MCF 10A (cell line): ENCODE results near the gene UBLCP1. TPM values are rescaled to one million over a fixed set of nuclear protein-coding genes. Genes with fewer than 3 reads are reported as not detected.

Source experiments
- BruUV-seq: library from RNA; stranded (reverse); fragments of 400-500 nt; replicated peaks from 2 replicates; lab custom pipeline; 2021; lab: Mats Ljungman, UMichigan
- CTCF ChIA-PET: fragments of 300-600 bp; sonication (Branson Sonifier 250); formaldehyde crosslinking; extraction: SDS; loops from one replicate; lab custom pipeline; 2021; ENCODE audit warnings: antibody characterized with exemption, inconsistent platforms; lab: Yijun Ruan, JAX
- POLR2A ChIA-PET: fragments of 300-600, 350-650 bp; sonication (Branson Sonifier 250); formaldehyde crosslinking; extraction: SDS; loops from one replicate; lab custom pipeline; 2020; ENCODE audit warnings: antibody characterized with exemption, inconsistent platforms; lab: Yijun Ruan, JAX
- DNase-seq: peaks from one replicate; pipeline ENCODE4 v3.0.0-alpha.2; 2018; ENCODE audit not compliant: unreplicated experiment
- H3K27ac Mint-ChIP-seq: one replicate; pipeline ENCODE4 v1.8.0; 2022; ENCODE audit warnings: mild to moderate bottlenecking, low read depth, mixed read lengths; ENCODE audit not compliant: unreplicated experiment
- H3K27me3 Mint-ChIP-seq: one replicate; pipeline ENCODE4 v1.8.0; 2022; ENCODE audit warnings: mixed read lengths; ENCODE audit not compliant: insufficient read depth, unreplicated experiment
- H3K36me3 Mint-ChIP-seq: one replicate; pipeline ENCODE4 v1.8.0; 2022; ENCODE audit warnings: mild to moderate bottlenecking, moderate library complexity, mixed read lengths; ENCODE audit not compliant: insufficient read depth, unreplicated experiment
- H3K4me1 Mint-ChIP-seq: one replicate; pipeline ENCODE4 v1.8.0; 2022; ENCODE audit warnings: mixed read lengths; ENCODE audit not compliant: insufficient read depth, unreplicated experiment
- H3K4me3 Mint-ChIP-seq: one replicate; pipeline ENCODE4 v1.8.0; 2022; ENCODE audit warnings: mild to moderate bottlenecking, moderate library complexity, mixed read lengths; ENCODE audit not compliant: unreplicated experiment
- H3K9me3 Mint-ChIP-seq: one replicate; pipeline ENCODE4 v1.8.0; 2022; ENCODE audit warnings: mixed read lengths; ENCODE audit not compliant: unreplicated experiment
- CTCF ChIP-seq: fragments of 200-600 bp; IDR thresholded peaks from one replicate; pipeline ENCODE4 v1.8.0; 2022; ENCODE audit warnings: antibody characterized with exemption, mild to moderate bottlenecking; ENCODE audit not compliant: unreplicated experiment
- intact Hi-C: fragments of 100-400 bp; cut with micrococcal nuclease; formaldehyde crosslinking; loops from 2 replicates; pipeline ENCODE4 v1.14.1; 2022
- total RNA-seq: library from RNA; stranded (reverse); gene quantifications from 2 replicates; pipeline ENCODE4 v1.2.3, GENCODE V29; 2022

UBLCP1 gene
- total RNA-seq, 1 experiment from 2014 or later, result 74.4 TPM

GRCh38 chr5:159216454-159216853 is 46.6 kb upstream of the UBLCP1 start:
- CTCF ChIA-PET, result interaction anchor here (0.6 to 4.1 kb wide), 10 partner anchors 8 to 59 kb away, joined by 3 to 18 read pairs (median 6); no protein-coding TSS in a partner anchor
- H3K27ac Mint-ChIP-seq, result peak overlapping the region; percentile 41
- BruUV-seq, result no TSS peak
- peaks cover 7% of the 10 kb centered on the region for H3K36me3 Mint-ChIP-seq
- TF ChIP-seq CTCF, result no peak
- intact Hi-C loops, result no loop called here
- no peak for DNase-seq
- no peak overlapping the region for H3K4me3 Mint-ChIP-seq
- no peaks in the 10 kb centered on the region for H3K27me3 Mint-ChIP-seq
- peaks cover 75% of the 10 kb centered on the region for H3K4me1 Mint-ChIP-seq
- H3K9me3 Mint-ChIP-seq, result no peaks in the 10 kb centered on the region
- POLR2A ChIA-PET, result interaction anchor here (0.7 to 11.7 kb wide), 14 partner anchors 8 to 709 kb away, joined by 3 to 234 read pairs (median 12); partner anchors contain the start of gene UBLCP1

GRCh38 chr5:159217236-159217635 is 45.9 kb upstream of the UBLCP1 start:
- POLR2A ChIA-PET, result interaction anchor here (0.6 to 11.7 kb wide), 13 partner anchors 7 to 1156 kb away, joined by 3 to 234 read pairs (median 6); partner anchors contain the start of gene UBLCP1
- TF ChIP-seq CTCF, result no peak
- Mint-ChIP-seq H3K4me1 (peaks cover 69% of the 10 kb centered on the region), H3K4me3 (no peak overlapping the region), H3K36me3 (peaks cover 8% of the 10 kb centered on the region), H3K27ac (peak overlapping the region; percentile 41), H3K9me3 (no peaks in the 10 kb centered on the region), H3K27me3 (no peaks in the 10 kb centered on the region)
- CTCF ChIA-PET, result interaction anchor here (0.6 to 4.1 kb wide), 10 partner anchors 8 to 67 kb away, joined by 3 to 18 read pairs (median 6); no protein-coding TSS in a partner anchor
- DNase-seq, result no peak
- intact Hi-C loops, result no loop called here
- no TSS peak for BruUV-seq

GRCh38 chr5:159218595-159219023 is 44.5 kb upstream of the UBLCP1 start:
- intact Hi-C loops, result loop anchor here (1.0 kb wide), 1 partner anchor 8 kb away; no protein-coding TSS in a partner anchor
- CTCF ChIA-PET, result interaction anchor here (0.9 kb wide), 1 partner anchor 62 kb away, joined by 3 read pairs; no protein-coding TSS in a partner anchor
- DNase-seq, result peak; percentile 36
- H3K9me3 Mint-ChIP-seq, result no peaks in the 10 kb centered on the region
- H3K4me3 Mint-ChIP-seq, result no peak overlapping the region
- no TSS peak for BruUV-seq
- no peaks in the 10 kb centered on the region for H3K27me3 Mint-ChIP-seq
- H3K36me3 Mint-ChIP-seq, result peaks cover 7% of the 10 kb centered on the region
- peak overlapping the region; percentile 35 for H3K27ac Mint-ChIP-seq
- H3K4me1 Mint-ChIP-seq, result peaks cover 59% of the 10 kb centered on the region
- no peak for TF ChIP-seq CTCF
- POLR2A ChIA-PET, result interaction anchor here (0.6 to 11.7 kb wide), 5 partner anchors 11 to 1281 kb away, joined by 3 to 234 read pairs (median 80); no protein-coding TSS in a partner anchor

GRCh38 chr5:159220206-159220605 is 42.9 kb upstream of the UBLCP1 start:
- no peaks in the 10 kb centered on the region for H3K9me3 Mint-ChIP-seq
- ChIA-PET POLR2A (interaction anchor here (0.6 to 13.8 kb wide), 5 partner anchors 9 to 207 kb away, joined by 3 to 354 read pairs (median 16); partner anchors contain the start of gene RNF145), CTCF (interaction anchor here (0.5 to 0.8 kb wide), 2 partner anchors 509 to 1457 kb away, joined by 3 read pairs; no protein-coding TSS in a partner anchor)
- H3K36me3 Mint-ChIP-seq, result peaks cover 7% of the 10 kb centered on the region
- H3K4me3 Mint-ChIP-seq, result no peak overlapping the region
- no peak for DNase-seq
- intact Hi-C loops, result no loop called here
- H3K4me1 Mint-ChIP-seq, result peaks cover 60% of the 10 kb centered on the region
- no peaks in the 10 kb centered on the region for H3K27me3 Mint-ChIP-seq
- TF ChIP-seq CTCF, result no peak
- H3K27ac Mint-ChIP-seq, result peak overlapping the region; percentile 34
- BruUV-seq, result no TSS peak
